Fibroblast of villous mesenchyme (primary cell): ENCODE data around the gene METRN. TPM values are rescaled to one million over a fixed set of nuclear protein-coding genes. Genes with fewer than 3 reads are reported as not detected.

Source experiments
- DNase-seq: peaks from one replicate; pipeline ENCODE4 v3.0.0-alpha.2; 2010; ENCODE audit warnings: low read depth
- H3K4me3 ChIP-seq: 2 replicates; pipeline ENCODE4 v1.5.1; 2011; ENCODE audit warnings: low read depth, mild to moderate bottlenecking, low read length
- total RNA-seq: library from RNA; depleted of rRNA; stranded (reverse); fragments of >200 nt; gene quantifications from 2 replicates; pipeline ENCODE4 v1.2.3, GENCODE V29; 2012
- TF ChIP-seq, protein P1 (sequence below): IDR thresholded peaks from 2 replicates; pipeline ENCODE4 v1.5.1; 2012; ENCODE audit warnings: low read depth, mild to moderate bottlenecking, low read length; ENCODE audit not compliant: insufficient read depth

The METRN gene
- total RNA-seq, 1 donor, result 44.5 TPM

- no peak overlapping the region for H3K4me3 ChIP-seq
- TF ChIP-seq, protein P1, sequence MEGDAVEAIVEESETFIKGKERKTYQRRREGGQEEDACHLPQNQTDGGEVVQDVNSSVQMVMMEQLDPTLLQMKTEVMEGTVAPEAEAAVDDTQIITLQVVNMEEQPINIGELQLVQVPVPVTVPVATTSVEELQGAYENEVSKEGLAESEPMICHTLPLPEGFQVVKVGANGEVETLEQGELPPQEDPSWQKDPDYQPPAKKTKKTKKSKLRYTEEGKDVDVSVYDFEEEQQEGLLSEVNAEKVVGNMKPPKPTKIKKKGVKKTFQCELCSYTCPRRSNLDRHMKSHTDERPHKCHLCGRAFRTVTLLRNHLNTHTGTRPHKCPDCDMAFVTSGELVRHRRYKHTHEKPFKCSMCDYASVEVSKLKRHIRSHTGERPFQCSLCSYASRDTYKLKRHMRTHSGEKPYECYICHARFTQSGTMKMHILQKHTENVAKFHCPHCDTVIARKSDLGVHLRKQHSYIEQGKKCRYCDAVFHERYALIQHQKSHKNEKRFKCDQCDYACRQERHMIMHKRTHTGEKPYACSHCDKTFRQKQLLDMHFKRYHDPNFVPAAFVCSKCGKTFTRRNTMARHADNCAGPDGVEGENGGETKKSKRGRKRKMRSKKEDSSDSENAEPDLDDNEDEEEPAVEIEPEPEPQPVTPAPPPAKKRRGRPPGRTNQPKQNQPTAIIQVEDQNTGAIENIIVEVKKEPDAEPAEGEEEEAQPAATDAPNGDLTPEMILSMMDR, result no peak
- DNase-seq, result no peak
Measured at GRCh38 chr16:670485-671352, 44.2 kb upstream of the METRN start.

- H3K4me3 ChIP-seq, result no peak overlapping the region
- TF ChIP-seq, protein P1, result no peak
- DNase-seq, result no peak
Measured at GRCh38 chr16:671353-672131, 43.4 kb upstream of the METRN start.

DNA sequence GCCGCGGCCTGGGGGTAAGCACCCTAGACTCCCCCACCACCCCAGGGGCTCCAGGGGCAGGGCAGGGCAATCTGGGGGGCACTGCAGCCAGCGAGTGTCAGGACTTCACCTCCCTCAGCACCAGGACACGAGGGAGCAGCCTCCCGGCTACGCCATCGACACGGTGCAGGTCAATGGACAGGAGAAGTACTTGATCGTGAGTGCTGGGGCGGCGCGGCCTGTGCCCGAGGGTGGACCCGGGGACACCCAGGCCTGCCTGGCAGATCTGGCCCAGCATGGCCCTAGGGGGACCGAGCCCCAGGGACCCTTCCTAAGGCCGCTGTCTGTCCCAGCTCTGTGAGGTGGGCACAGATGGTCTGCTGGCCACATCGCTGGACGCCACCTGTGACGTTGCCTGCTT, 42.5 kb upstream of the METRN start:
- no peak for DNase-seq
- H3K4me3 ChIP-seq, result no peak overlapping the region
- TF ChIP-seq, protein P1, result no peak

GRCh38 chr16:672851-673250, 42.1 kb upstream of the METRN start:
- TF ChIP-seq, protein P1, result no peak
- H3K4me3 ChIP-seq, result no peak overlapping the region
- DNase-seq, result no peak

- DNase-seq, result no peak
- H3K4me3 ChIP-seq, result no peak overlapping the region
- TF ChIP-seq, protein P1, result no peak
Measured at GRCh38 chr16:673399-673991, 41.4 kb upstream of the METRN start.

- TF ChIP-seq, protein P1, result no peak
- no peak for DNase-seq
- no peak overlapping the region for H3K4me3 ChIP-seq
Measured at GRCh38 chr16:674214-674881, 40.6 kb upstream of the METRN start.
